SK-N-SH treated with all-trans-retinoic acid at 6 μM for 48 hours (cell line): Measurements from ENCODE around the gene ZBTB43.

ENCODE experiments used
- ATAC-seq: fragments of 200-7000 bp; cut with Tn5 transposase; 3 replicates; pipeline ENCODE4 v1.9.1; 2020; ENCODE audit warnings: mild to moderate bottlenecking, moderate library complexity
- ARNTL ChIP-seq: fragments of 450-650 bp; formaldehyde crosslinking; IDR thresholded peaks from 2 replicates; pipeline ENCODE4 v1.5.0; 2020; ENCODE audit warnings: low read depth, mild to moderate bottlenecking, moderate library complexity, borderline replicate concordance
- BACH2 ChIP-seq: fragments of 250-450 bp; sonication (Bioruptor Pico); IDR thresholded peaks from 2 replicates; pipeline ENCODE4 v1.9.0; 2021; ENCODE audit warnings: mild to moderate bottlenecking, borderline replicate concordance
- CREB5 ChIP-seq: fragments of 250-450 bp; sonication (Bioruptor Pico); IDR thresholded peaks from 2 replicates; pipeline ENCODE4 v1.5.1; 2020; ENCODE audit warnings: low read depth, mild to moderate bottlenecking, moderate library complexity
- CSDC2 ChIP-seq: fragments of 250-450 bp; sonication (Bioruptor Pico); IDR thresholded peaks from 2 replicates; pipeline ENCODE4 v1.5.0; 2020; ENCODE audit warnings: mild to moderate bottlenecking, moderate library complexity
- ESRRG ChIP-seq: fragments of 250-450 bp; sonication (Bioruptor Pico); IDR thresholded peaks from 2 replicates; pipeline ENCODE4 v1.6.1; 2021; ENCODE audit warnings: mild to moderate bottlenecking
- GLIS3 ChIP-seq: fragments of 250-450 bp; sonication (Bioruptor Pico); IDR thresholded peaks from 2 replicates; pipeline ENCODE4 v1.5.0; 2020; ENCODE audit warnings: mild to moderate bottlenecking, moderate library complexity
- ISL1 ChIP-seq: fragments of 250-450 bp; sonication (Bioruptor Pico); IDR thresholded peaks from 2 replicates; pipeline ENCODE4 v2.1.2; 2022; ENCODE audit warnings: mild to moderate bottlenecking, moderate library complexity
- PPARA ChIP-seq: fragments of 250-450 bp; sonication (Bioruptor Pico); IDR thresholded peaks from 2 replicates; pipeline ENCODE4 v1.5.0; 2020; ENCODE audit warnings: mild to moderate bottlenecking, borderline replicate concordance
- RARB ChIP-seq: fragments of 250-450 bp; sonication (Bioruptor Pico); IDR thresholded peaks from 2 replicates; pipeline ENCODE4 v1.8.0; 2021; ENCODE audit warnings: mild to moderate bottlenecking, moderate library complexity
- SNAI2 ChIP-seq: fragments of 250-450 bp; sonication (Bioruptor Pico); IDR thresholded peaks from 2 replicates; pipeline ENCODE4 v1.5.0; 2020; ENCODE audit warnings: mild to moderate bottlenecking, moderate library complexity
- TCF4 ChIP-seq: fragments of 250-450 bp; sonication (Bioruptor Pico); IDR thresholded peaks from 2 replicates; pipeline ENCODE4 v1.8.0; 2021; ENCODE audit warnings: mild to moderate bottlenecking, moderate library complexity, borderline replicate concordance
- TOX ChIP-seq: fragments of 250-450 bp; sonication (Bioruptor Pico); IDR thresholded peaks from 2 replicates; pipeline ENCODE4 v1.8.0; 2021; ENCODE audit warnings: mild to moderate bottlenecking, moderate library complexity, borderline replicate concordance
- ZFP3 ChIP-seq: fragments of 250-450 bp; sonication (Bioruptor Pico); IDR thresholded peaks from 2 replicates; pipeline ENCODE4 v1.5.0; 2020; ENCODE audit warnings: mild to moderate bottlenecking, moderate library complexity
- ZFP30 ChIP-seq: fragments of 450-650 bp; formaldehyde crosslinking; IDR thresholded peaks from 2 replicates; pipeline ENCODE4 v1.5.0; 2022; ENCODE audit warnings: mild to moderate bottlenecking, moderate library complexity
- ZNF565 ChIP-seq: fragments of 450-650 bp; formaldehyde crosslinking; conservative IDR thresholded peaks from 2 replicates; pipeline ENCODE4 v1.5.0; 2020; ENCODE audit warnings: low read depth, mild to moderate bottlenecking, moderate library complexity
- ZNF70 ChIP-seq: fragments of 450-650 bp; formaldehyde crosslinking; IDR thresholded peaks from 2 replicates; pipeline ENCODE4 v1.5.0; 2020; ENCODE audit warnings: mild to moderate bottlenecking, moderate library complexity
- ZNF8 ChIP-seq: fragments of 450-650 bp; formaldehyde crosslinking; IDR thresholded peaks from 2 replicates; pipeline ENCODE4 v1.5.0; 2020; ENCODE audit warnings: mild to moderate bottlenecking, moderate library complexity
- TF ChIP-seq, protein P1 (sequence below): fragments of 250-450 bp; sonication (Bioruptor Pico); IDR thresholded peaks from 2 replicates; pipeline ENCODE4 v1.8.0; 2020; ENCODE audit warnings: mild to moderate bottlenecking, moderate library complexity, borderline replicate concordance
- TF ChIP-seq, protein P2 (sequence below): fragments of 250-450 bp; sonication (Bioruptor Pico); IDR thresholded peaks from 2 replicates; pipeline ENCODE4 v1.5.0; 2020; ENCODE audit warnings: mild to moderate bottlenecking, moderate library complexity
- TF ChIP-seq, protein P3 (sequence below): fragments of 250-450 bp; sonication (Bioruptor Pico); IDR thresholded peaks from 2 replicates; pipeline ENCODE4 v1.5.1; 2021; ENCODE audit warnings: mild to moderate bottlenecking, moderate library complexity
- TF ChIP-seq, protein P4 (sequence below): fragments of 250-450 bp; sonication (Bioruptor Pico); IDR thresholded peaks from 2 replicates; pipeline ENCODE4 v1.8.0; 2021; ENCODE audit warnings: low read depth, mild to moderate bottlenecking, moderate library complexity, borderline replicate concordance

The ZBTB43 gene

GRCh38 chr9:126882746-126883145 is 77.9 kb downstream of the ZBTB43 start:
- TF ChIP-seq PPARA (CRISPR knock-in tag) (no peak), TOX (no peak), ZNF70 (CRISPR knock-in tag) (no peak), ZNF8 (CRISPR knock-in tag) (no peak), SNAI2 (CRISPR knock-in tag) (no peak), GLIS3 (CRISPR knock-in tag) (no peak), RARB (no peak), ISL1 (CRISPR knock-in tag) (no peak), BACH2 (no peak), ZFP30 (no peak), ESRRG (CRISPR knock-in tag) (no peak), CSDC2 (no peak), ZNF565 (no peak), TCF4 (CRISPR knock-in tag) (no peak)
- TF ChIP-seq, protein P1, sequence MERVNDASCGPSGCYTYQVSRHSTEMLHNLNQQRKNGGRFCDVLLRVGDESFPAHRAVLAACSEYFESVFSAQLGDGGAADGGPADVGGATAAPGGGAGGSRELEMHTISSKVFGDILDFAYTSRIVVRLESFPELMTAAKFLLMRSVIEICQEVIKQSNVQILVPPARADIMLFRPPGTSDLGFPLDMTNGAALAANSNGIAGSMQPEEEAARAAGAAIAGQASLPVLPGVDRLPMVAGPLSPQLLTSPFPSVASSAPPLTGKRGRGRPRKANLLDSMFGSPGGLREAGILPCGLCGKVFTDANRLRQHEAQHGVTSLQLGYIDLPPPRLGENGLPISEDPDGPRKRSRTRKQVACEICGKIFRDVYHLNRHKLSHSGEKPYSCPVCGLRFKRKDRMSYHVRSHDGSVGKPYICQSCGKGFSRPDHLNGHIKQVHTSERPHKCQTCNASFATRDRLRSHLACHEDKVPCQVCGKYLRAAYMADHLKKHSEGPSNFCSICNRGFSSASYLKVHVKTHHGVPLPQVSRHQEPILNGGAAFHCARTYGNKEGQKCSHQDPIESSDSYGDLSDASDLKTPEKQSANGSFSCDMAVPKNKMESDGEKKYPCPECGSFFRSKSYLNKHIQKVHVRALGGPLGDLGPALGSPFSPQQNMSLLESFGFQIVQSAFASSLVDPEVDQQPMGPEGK (CRISPR knock-in tag): no peak
- TF ChIP-seq, all 23 proteins: peak for 0
- no peak for ATAC-seq

DNA sequence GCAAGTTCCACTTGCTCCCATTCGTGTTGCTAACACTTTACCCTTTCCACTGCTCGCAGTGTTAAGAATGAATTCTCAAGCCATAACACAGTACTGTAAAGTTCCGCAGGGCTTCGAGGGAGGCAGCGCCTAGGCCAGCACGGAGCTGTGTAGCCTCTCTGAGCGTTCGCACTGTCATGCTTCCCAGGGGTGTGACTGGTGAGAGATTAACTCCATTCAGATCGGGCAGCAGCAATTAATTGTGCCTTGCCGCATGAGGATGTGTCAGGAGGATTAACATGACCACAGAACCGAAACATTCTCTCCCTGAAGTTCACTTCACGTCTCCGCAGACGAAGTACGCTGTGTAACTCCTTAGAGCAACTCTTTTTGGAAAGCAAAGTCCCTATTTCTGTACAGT is 78.8 kb downstream of the ZBTB43 start:
- no peak for ATAC-seq
- TF ChIP-seq TCF4 (CRISPR knock-in tag) (no peak), BACH2 (no peak), ZFP3 (CRISPR knock-in tag) (no peak), ARNTL (CRISPR knock-in tag) (no peak), RARB (no peak), ZNF565 (no peak), ZNF70 (CRISPR knock-in tag) (no peak), ISL1 (CRISPR knock-in tag) (no peak), PPARA (CRISPR knock-in tag) (no peak)
- TF ChIP-seq, protein P2, sequence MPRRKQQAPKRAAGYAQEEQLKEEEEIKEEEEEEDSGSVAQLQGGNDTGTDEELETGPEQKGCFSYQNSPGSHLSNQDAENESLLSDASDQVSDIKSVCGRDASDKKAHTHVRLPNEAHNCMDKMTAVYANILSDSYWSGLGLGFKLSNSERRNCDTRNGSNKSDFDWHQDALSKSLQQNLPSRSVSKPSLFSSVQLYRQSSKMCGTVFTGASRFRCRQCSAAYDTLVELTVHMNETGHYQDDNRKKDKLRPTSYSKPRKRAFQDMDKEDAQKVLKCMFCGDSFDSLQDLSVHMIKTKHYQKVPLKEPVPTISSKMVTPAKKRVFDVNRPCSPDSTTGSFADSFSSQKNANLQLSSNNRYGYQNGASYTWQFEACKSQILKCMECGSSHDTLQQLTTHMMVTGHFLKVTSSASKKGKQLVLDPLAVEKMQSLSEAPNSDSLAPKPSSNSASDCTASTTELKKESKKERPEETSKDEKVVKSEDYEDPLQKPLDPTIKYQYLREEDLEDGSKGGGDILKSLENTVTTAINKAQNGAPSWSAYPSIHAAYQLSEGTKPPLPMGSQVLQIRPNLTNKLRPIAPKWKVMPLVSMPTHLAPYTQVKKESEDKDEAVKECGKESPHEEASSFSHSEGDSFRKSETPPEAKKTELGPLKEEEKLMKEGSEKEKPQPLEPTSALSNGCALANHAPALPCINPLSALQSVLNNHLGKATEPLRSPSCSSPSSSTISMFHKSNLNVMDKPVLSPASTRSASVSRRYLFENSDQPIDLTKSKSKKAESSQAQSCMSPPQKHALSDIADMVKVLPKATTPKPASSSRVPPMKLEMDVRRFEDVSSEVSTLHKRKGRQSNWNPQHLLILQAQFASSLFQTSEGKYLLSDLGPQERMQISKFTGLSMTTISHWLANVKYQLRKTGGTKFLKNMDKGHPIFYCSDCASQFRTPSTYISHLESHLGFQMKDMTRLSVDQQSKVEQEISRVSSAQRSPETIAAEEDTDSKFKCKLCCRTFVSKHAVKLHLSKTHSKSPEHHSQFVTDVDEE (CRISPR knock-in tag): no peak

GRCh38 chr9:126885131-126885641 is 80.3 kb downstream of the ZBTB43 start:
- ATAC-seq: no peak
- TF ChIP-seq BACH2 (no peak), ARNTL (CRISPR knock-in tag) (no peak), ZNF8 (CRISPR knock-in tag) (no peak), ZNF565 (no peak), CREB5 (CRISPR knock-in tag) (no peak), PPARA (CRISPR knock-in tag) (no peak), CSDC2 (no peak), ZNF70 (CRISPR knock-in tag) (no peak), ZFP30 (no peak), SNAI2 (CRISPR knock-in tag) (no peak), ISL1 (CRISPR knock-in tag) (no peak)
- TF ChIP-seq, protein P3, sequence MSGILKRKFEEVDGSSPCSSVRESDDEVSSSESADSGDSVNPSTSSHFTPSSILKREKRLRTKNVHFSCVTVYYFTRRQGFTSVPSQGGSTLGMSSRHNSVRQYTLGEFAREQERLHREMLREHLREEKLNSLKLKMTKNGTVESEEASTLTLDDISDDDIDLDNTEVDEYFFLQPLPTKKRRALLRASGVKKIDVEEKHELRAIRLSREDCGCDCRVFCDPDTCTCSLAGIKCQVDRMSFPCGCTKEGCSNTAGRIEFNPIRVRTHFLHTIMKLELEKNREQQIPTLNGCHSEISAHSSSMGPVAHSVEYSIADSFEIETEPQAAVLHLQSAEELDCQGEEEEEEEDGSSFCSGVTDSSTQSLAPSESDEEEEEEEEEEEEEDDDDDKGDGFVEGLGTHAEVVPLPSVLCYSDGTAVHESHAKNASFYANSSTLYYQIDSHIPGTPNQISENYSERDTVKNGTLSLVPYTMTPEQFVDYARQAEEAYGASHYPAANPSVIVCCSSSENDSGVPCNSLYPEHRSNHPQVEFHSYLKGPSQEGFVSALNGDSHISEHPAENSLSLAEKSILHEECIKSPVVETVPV (CRISPR knock-in tag): no peak
- TF ChIP-seq, protein P4, sequence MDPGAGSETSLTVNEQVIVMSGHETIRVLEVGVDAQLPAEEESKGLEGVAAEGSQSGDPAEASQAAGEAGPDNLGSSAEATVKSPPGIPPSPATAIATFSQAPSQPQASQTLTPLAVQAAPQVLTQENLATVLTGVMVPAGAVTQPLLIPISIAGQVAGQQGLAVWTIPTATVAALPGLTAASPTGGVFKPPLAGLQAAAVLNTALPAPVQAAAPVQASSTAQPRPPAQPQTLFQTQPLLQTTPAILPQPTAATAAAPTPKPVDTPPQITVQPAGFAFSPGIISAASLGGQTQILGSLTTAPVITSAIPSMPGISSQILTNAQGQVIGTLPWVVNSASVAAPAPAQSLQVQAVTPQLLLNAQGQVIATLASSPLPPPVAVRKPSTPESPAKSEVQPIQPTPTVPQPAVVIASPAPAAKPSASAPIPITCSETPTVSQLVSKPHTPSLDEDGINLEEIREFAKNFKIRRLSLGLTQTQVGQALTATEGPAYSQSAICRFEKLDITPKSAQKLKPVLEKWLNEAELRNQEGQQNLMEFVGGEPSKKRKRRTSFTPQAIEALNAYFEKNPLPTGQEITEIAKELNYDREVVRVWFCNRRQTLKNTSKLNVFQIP: no peak
